OCI-LY1 (cell line): ENCODE data around the gene CDK11B.
"Not testable (repeated sequence)": the region's sequence is repeated elsewhere in the genome, so short reads cannot be mapped to it uniquely, and the experiment has no call there.

Experiments used
- CTCF ChIP-seq: fragments of 200-600 bp; sonication (generic), shearing (Covaris generic); IDR thresholded peaks from 2 replicates; pipeline ENCODE4 v1.5.1; 2017; ENCODE audit warnings: mild to moderate bottlenecking, antibody characterized with exemption, low read length, moderate library complexity, mixed read lengths
- EZH2 ChIP-seq: fragments of 200-600 bp; sonication (generic), shearing (Covaris generic); IDR thresholded peaks from 2 replicates; pipeline ENCODE4 v1.8.0; 2017; ENCODE audit warnings: borderline replicate concordance, mixed run types, mild to moderate bottlenecking, antibody characterized with exemption, low read length, moderate library complexity, mixed read lengths

- not testable (repeated sequence) for TF ChIP-seq CTCF, EZH2
These were observed 21.3 kb downstream of the CDK11B start for GRCh38 chr1:1637479-1637875.
